HL-60/S4 treated with phorbol 12-myristate 13-acetate at 8.2 ng/mL for 4 days and 3 days (cell line): ENCODE measurements around the gene POLDIP2.

ENCODE experiments used
- in situ Hi-C: fragments of 300-500 bp; cut with MboI; formaldehyde crosslinking; loops from 2 replicates; pipeline ENCODE4 v1.15.0; 2022; ENCODE audit warnings: low sequenced_read_pairs

The POLDIP2 gene, protein sequence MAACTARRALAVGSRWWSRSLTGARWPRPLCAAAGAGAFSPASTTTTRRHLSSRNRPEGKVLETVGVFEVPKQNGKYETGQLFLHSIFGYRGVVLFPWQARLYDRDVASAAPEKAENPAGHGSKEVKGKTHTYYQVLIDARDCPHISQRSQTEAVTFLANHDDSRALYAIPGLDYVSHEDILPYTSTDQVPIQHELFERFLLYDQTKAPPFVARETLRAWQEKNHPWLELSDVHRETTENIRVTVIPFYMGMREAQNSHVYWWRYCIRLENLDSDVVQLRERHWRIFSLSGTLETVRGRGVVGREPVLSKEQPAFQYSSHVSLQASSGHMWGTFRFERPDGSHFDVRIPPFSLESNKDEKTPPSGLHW

DNA sequence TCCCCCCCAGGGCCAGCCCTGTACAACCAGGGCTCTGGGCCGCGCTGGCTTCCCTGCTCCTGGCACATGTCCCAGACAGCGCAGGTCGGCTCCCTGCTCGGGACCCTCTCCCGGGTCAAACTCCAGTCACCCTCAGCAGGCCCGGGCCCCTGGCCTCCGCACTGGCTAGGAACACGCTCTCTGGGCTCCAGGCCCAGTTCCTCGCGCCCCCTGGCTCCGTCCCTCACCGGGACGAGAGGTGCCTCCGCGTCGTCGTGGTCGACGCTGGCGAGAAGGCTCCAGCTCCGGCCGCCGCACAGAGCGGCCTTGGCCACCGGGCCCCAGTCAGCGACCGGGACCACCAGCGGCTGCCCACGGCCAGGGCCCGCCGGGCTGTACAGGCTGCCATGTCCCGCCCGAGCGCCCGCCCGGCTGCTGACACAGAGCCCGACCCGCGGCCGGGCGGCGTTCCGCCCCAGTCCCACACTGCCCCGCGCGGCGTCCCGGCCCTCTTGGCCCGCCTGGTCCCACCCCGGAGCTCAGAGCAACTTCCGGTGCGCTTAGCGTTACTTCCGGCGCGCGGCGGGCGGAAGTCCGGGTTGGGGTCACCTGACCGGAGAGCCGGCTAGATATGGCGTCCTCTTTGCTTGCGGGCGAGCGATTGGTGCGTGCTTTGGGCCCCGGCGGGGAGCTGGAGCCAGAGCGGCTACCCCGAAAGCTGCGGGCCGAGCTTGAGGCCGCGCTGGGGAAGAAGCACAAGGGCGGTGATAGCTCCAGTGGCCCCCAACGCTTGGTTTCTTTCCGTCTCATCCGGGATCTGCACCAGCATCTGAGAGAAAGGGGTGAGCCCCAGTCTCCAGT lies at the start of gene POLDIP2:
Gene POLDIP2 (minus strand): TSS at position 467 of the 840 bp plus-strand sequence. CDS start 79 bp downstream, at position 388.
- in situ Hi-C loops, result no loop called here

DNA sequence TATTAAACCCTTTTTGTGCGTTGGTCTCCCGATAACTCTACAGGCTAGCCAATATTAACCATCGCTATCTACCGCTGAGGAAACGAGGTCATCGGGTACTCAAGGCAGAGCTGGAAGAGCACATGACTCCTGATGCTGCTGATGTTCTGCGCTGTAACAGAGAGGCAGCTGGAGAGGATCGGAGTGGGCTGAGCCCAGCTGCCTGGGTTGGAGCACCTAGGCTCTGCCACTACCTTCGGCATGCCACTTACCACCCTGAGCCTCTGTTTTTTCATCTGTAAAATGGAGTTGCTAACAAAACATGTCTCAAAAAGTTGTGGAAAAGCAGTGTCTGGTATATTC lies 49.1 kb upstream of the POLDIP2 start:
- in situ Hi-C loops, result no loop called here

DNA sequence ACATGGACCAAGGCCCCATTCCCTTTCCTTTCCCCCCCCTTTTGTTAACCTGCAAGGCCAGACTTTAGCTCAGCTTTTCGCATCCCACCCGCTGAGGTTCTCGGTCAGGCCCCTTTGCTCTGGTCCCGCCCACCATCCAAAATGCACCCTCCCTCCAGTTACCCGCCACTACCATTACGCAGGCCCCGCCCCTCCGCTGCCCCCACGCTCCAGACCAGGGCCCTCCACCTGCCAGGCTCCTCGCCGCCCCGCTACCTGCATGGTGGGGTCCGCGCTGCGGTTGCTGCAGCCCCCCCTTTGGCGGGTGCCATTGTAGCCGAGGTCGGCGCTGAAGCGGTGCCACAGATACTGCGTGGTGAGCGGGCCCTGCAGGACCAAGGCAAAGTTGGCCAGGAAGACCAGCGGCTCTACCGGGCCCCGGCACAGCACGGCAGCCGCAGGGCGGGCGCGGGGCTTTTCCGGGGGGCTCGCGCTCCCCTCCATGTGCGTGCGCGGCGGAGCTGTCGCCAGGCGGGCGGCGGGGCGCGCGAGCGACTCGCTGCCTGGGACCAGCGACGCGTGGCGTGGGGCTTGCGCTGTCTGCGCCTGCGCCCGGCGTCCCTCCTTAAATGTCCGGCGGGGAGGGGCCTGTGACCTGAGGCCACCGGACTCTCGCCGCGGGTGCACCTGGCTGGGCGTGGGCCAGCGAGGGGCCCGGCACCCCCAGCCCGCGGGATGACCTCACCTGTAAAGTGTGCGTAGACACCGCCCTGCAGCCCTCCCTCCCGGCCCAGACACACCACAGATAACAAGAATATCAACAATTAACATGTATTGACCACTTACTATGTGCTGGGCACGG lies 48.5 kb upstream of the POLDIP2 start, which contains the start of gene SLC46A1:
Gene SLC46A1 (minus strand): TSS at position 581 of the 841 bp plus-strand sequence. CDS start 98 bp downstream, at position 483.
- in situ Hi-C loops, result no loop called here

DNA sequence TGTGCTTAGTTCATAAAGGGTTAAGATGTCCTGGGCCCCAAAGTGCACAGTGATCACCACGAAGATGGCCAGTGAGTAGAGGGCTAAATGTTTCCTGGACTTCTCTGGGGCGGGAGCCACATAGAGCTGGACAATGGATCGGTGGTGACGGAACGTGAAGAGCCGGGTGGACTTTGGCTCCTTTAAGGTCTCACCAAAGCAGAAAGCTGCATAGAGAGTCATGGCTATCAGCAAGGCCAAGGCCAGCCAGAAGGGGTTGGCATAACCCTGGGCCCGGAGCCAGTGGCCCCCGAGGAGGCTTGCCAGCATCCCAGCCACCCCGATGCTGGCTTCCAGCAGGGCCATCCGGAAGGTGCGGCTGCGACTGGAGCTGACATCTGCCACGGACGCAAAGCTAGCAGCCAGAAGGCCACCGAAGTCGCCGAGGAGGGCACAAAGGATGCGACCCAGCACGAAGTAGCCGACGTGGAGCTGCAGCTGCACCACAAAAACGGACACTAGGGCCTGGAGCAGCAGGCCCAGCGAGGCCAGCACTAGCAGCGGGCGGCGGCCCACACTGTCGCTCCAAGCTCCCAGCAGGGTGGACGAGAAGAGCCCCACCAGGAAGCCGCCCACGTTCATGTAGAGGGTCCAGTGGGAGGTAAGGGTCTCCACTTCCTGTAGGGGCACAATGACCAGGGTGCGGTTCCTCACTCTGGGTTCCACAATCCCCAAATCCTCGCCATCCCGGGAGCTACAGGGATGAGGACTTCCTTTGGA lies 47.7 kb upstream of the POLDIP2 start:
- in situ Hi-C loops, result no loop called here

DNA sequence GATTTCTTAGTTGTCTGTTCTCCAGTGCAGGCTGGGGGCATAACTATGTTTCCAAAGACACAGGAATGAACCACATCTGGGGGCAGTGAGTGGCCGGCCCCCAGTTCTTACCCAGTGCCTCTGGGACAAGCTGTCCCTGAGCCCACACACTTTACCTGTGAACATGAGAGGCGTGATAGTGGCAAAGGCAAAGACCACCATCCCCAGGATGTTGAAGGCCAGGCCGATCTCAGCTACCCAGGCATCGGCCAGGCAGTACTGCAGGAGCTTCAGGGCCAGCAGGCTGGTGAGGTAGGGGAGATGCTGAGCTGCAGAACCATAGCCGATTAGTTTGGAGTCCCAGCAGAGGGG lies 47.1 kb upstream of the POLDIP2 start:
- in situ Hi-C loops, result no loop called here

DNA sequence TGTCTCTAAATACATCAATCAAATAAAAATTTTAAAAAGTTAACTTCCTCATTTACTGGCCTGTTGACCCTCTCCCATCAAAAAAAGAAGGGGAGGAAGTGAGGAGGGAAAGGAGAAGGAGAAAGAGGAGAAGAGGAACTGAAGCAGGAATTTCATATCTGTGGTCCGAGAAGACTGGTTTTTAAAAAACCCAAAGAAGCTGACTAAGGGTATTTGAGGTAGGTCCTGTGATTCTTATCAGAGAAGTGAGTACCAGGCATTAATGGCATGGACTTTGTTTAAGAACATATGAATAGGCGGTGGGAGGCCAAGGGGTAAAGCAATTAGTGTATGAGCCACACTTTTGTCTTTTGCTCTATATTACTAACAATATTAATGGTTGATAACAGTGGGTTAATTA lies 46.7 kb upstream of the POLDIP2 start:
- in situ Hi-C loops, result no loop called here

DNA sequence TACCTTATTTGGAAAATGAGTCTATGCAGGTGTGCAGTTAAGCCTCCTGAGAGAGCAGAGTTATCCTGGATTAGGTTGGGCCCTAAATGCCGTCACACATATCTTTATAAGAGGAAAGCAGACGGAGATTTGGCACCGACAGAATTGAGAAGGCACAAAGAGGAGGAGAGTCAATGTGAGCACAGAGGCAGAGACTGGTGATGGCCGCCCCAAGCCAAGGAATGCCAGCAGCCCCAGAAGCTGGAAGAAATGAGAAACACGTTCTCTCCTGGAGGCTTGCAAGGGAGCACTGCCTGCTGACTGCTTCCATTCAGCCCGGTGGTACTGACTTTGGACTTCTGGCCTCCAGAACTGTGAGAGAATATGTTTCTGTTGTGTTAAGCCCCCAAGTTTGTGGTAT lies 45.5 kb upstream of the POLDIP2 start:
- in situ Hi-C loops, result no loop called here

DNA sequence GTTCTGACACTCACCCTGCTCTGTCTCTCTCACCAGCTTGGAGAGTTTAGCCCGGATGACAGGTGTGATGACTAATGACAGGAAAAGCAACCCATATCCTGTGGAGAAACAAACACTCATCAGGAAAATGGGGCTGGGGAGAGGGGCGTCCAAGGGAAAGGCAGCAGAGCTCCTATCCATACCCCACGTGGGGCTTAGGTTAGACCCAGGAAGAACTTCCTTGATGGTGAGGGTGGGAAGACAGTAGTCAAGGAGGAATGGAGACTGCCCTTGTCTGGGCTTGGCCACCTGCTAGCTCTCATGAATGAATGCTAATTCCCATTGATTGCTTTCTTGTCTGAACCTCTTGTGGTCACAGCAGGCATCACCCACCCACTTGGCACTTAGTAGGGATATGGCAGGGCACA lies 44.9 kb upstream of the POLDIP2 start:
- in situ Hi-C loops, result no loop called here

DNA sequence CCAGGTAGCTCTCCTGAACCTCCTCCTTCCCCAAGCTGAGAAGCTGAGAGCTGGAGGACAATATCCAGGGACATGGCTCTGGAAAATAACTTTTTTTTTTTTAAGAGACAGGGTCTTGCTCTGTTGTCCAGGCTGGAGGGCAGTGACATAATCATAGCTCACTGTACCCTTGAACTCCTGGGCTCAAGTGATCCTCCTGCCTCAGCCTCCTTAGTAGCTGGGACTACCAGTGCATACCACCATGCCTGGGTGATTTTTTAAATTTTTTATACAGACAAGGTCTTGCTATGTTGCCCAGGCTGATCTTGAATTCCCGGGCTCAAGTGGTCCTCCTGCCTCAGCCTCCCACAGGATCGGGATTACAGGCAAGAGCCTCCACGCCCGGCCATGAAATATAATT lies 42.5 kb upstream of the POLDIP2 start:
- in situ Hi-C loops, result no loop called here

DNA sequence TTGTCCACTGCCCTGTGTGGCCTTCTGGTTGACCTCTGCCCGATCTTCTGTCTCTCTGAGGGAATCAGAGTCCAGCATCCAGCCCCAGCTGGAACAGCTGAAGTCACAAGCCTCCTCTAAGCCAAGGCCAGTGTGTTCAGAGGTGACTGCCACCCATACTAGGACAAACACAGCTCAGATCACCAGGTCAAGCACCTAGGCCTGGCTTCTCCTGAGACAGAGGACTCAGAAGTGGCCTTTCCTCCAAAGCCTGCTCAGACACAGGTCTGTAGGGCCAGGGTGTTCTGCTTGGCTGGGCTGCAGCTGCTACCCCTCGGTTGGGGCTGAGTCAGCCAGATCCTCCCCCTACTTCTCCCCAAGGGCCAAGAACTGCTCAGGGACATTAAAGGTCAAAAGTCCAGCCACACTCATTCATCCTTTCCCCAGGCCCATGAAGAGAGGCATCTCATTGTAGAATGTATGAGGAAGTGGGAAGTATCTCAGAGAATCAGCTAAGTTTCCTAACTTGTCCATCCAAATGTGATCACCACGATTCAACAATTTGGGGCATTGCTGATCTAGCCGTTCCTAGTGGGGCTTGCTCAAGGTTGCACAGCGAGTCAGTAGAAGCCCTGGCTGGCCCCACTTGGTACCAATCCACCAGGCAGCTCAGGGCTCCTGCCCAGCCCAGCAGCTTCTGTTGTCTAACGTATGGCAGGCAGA lies 41.1 kb upstream of the POLDIP2 start:
- in situ Hi-C loops, result no loop called here

DNA sequence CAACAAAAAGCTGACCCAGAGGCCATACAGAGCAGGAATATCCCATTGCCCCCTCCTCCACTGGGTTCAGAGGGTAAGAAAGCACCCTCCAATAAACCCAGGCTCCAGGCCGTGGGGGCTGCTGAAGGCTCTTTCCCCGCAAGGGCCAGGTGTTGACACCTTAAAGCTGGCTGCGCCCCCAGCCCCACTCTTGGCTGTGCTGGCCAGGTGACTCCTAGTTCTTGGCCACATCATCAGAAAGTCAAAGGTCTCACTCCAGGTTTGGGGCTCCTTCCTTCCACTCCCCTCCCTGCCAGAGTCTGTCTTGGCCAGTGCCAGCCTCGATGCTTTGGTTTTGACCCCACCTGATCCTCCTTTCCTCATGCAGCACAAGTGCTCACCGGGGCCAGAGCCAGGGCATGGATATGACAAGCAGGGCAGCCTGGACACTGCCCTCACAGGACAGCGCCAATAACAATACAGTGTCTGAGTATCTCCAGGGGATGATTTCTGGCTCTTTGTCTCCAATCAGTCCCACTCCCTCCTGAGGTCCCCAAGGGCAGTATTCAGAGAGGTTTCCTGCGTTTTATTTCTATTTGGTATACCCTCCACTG lies 40.5 kb upstream of the POLDIP2 start:
- in situ Hi-C loops, result no loop called here

DNA sequence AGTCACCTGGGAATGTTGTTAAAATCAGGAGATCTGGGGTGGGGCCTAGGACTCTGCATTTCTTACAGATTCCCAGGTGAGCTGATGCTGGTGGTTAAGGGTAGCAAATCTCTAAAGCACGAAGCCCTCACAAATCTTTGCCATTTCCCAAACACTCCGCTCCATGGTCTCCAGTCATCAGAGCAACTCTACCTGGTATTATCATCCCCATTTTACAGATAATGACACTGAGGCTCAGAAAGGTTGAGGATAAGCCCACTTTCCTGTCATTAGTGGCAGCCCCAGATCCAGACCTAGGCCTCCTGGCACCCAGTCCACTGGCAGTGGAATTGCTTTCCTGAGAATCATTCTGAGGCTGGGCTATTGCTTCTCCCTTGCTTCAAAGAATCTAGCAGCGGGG lies 39.9 kb upstream of the POLDIP2 start:
- in situ Hi-C loops, result no loop called here

DNA sequence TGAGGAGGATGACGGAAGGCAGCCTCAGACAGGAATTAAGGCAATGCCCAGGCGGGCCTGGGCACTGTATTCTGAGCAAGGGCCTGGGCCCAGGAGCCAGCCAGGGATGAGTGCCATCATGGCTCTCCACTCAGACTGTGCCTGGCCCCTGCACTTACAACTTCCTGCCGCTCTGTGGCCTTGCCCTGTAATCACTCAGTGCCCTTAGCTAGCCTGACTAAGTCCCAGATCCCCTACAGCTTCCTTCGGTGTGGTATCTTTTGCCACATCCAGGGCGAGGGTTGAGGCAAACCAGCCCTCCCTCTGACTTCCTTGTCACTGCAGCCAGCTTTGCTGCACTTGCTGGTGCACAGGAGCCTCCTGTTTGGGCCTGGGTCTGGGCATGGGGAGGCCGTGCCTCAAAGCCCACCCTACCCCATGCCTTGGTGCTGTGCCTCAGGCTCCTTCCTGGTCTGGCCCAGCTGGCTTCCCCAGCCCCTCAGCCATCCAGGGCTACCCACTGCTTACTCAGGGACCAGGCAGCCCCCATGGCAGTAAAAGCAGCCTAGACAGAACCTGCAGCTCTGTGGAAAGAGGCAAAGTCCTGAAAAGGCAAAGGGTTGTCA lies 39.4 kb upstream of the POLDIP2 start:
- in situ Hi-C loops, result no loop called here

DNA sequence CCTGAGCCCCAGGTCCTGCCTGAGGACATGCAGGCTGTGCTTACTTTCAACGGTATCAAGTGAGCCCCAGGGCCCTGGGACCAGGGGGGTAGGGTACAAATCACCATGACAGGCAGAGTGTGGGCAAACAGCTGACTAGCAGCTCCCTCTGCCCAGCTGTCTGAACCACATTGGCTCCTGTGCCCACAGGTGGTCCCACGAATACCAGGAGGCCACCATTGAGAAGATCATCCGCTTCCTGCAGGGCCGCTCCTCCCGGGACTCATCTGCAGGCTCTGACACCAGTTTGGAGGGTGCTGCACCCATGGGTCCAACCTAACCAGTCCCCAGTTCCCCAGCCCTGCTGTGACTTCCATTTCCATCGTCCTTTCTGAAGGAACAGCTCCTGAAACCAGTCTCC lies 38.6 kb upstream of the POLDIP2 start:
- in situ Hi-C loops, result no loop called here

DNA sequence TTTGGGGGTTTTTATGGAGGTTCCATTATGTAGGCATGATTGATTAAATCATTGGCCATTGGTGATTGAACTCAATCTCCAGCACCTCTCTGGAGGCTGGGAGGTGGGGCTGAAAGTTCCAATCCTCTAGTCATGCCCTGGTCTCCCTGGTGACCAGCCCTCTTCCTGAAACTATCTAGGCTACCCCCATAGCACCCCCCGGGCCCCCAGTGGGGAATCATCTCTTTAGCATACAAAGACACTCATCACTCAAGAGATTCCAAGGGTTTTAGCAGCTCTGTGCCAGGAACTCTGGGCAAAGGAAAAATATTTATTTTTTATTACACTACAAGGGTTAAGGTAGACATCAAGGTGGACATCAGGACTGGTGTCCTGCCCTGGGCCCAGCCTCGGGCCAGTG lies 38.1 kb upstream of the POLDIP2 start:
- in situ Hi-C loops, result no loop called here

DNA sequence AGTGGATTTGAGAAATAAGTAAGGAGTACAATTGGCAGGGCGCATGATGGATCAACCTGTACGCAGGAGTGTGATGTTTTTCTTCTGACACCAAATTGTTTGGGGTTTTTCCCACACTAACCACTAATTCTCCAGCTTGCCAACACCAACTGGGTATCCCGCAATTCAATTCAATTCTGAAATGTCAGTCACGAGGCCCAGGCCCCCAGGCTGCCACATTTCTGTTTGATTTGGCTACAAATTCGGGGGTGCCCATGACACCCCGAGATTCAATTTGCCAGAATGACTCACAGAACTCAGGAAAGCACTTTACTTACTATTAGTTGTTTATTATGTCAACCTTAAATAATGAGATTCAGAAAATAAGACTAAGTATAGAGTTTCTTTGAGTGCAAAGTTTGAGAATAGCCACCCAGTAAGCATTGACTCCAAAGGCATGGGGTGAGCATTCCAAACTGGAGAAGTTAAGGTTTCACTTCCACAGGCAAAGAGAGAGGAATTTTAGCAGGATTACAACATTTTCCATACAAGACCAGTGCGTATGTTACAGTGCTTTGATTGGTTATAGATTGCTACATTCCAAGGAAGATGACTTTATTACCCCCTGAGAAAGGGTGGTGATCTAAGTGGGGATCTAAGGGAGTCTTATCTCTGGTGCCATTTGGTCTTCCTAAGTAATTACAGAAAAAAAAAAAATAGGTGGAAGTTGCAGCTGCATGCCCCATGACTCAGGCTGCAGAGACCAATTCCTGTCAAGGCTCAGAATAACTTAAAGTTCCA lies 37.2 kb upstream of the POLDIP2 start:
- in situ Hi-C loops, result no loop called here

DNA sequence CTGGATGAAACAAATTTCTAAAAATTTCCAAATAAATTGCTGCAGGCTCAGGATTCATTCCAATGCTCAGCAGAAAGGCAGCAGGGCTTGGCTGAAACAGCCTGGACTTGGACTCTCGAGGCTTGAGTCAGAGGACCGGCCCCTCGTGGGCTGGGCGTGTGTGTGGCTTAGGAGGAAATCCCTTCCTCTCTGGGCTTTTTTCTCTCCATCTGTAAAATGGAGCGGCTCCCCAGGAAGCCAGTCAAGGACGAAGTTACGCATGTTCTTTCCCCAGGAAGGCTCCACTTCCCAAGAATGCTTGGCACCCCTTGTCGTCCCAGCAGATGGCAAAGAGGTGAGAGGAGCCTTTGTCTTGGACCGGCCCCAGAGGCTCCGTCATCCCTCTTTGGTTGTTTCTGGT lies 35.2 kb upstream of the POLDIP2 start:
- in situ Hi-C loops, result no loop called here

DNA sequence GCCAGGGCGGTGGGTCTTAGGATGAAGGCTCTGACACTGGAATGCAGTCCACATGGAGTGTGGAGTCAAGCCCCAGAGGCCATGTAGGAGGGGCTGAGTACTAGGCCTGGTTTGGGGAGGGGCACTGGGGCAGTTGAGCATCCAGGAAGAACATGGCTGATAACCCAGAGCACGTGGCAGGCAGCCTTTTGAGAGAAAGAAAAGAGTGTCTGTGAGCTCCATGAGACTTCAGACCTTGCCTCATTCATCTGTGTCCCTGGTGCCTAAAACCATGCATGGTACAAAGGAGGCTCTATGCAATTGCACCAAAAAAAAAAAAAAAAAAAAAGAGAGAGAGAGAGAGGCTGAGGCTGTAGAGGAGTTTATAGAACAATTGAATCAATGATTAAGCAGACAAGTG lies 34.1 kb upstream of the POLDIP2 start:
- in situ Hi-C loops, result no loop called here
